GM19328 (cell line): ENCODE data around the gene CMIP.

ENCODE experiments used
- ATAC-seq: cut with Tn5 transposase; IDR thresholded peaks from one replicate; pipeline ENCODE4 v1.9.1; 2021; ENCODE audit warnings: mild to moderate bottlenecking, moderate library complexity; ENCODE audit not compliant: unreplicated experiment

CMIP gene

GRCh38 chr16:81528256-81528655 lies 83.6 kb downstream of the CMIP start:
- ATAC-seq, result no peak

- ATAC-seq, result no peak
These were observed 85.7 kb downstream of the CMIP start for GRCh38 chr16:81530296-81530721.

GRCh38 chr16:81530814-81531213 lies 86.2 kb downstream of the CMIP start:
- ATAC-seq, result no peak

GRCh38 chr16:81531419-81531821 lies 86.8 kb downstream of the CMIP start:
- no peak for ATAC-seq

- ATAC-seq, result no peak
These were observed 88.0 kb downstream of the CMIP start for GRCh38 chr16:81532491-81533174.

GRCh38 chr16:81533175-81533507 lies 88.5 kb downstream of the CMIP start:
- ATAC-seq, result no peak

- ATAC-seq, result no peak
These were observed 91.2 kb downstream of the CMIP start for GRCh38 chr16:81535679-81536360.

GRCh38 chr16:81536648-81537047 lies 92.0 kb downstream of the CMIP start:
- ATAC-seq, result no peak

- ATAC-seq, result no peak
These were observed 93.3 kb downstream of the CMIP start for GRCh38 chr16:81537721-81538561.

- ATAC-seq, result no peak
These were observed 94.6 kb downstream of the CMIP start for GRCh38 chr16:81539009-81539758.

GRCh38 chr16:81539759-81540472 lies 95.3 kb downstream of the CMIP start:
- ATAC-seq, result no peak

- no peak for ATAC-seq
These were observed 96.7 kb downstream of the CMIP start for GRCh38 chr16:81541314-81541713.

- no peak for ATAC-seq
These were observed 98.3 kb downstream of the CMIP start for GRCh38 chr16:81542609-81543570.

- ATAC-seq, result no peak
These were observed 99.0 kb downstream of the CMIP start for GRCh38 chr16:81543571-81543970.

- no peak for ATAC-seq
These were observed 99.7 kb downstream of the CMIP start for GRCh38 chr16:81544261-81544660.

GRCh38 chr16:81544700-81545271 lies 100.2 kb downstream of the CMIP start:
- ATAC-seq, result no peak

- no peak for ATAC-seq
These were observed 101.1 kb downstream of the CMIP start for GRCh38 chr16:81545470-81546250.

- ATAC-seq, result no peak
These were observed 102.2 kb downstream of the CMIP start for GRCh38 chr16:81546781-81547180.
